IPS-18c (cell line): ENCODE results near the gene LRRC7.
"Not testable (repeated sequence)": the region's sequence is repeated elsewhere in the genome, so short reads cannot be mapped to it uniquely, and the experiment has no call there.

Source experiments
- H3K4me3 ChIP-seq: 2 replicates; pipeline ENCODE4 v1.7.0; 2013; ENCODE audit warnings: low read depth, mild to moderate bottlenecking, low read length, moderate library complexity; ENCODE audit not compliant: insufficient read depth
- H3K9me3 ChIP-seq: one replicate; pipeline ENCODE4 v1.6.1; 2013; ENCODE audit warnings: mild to moderate bottlenecking, low read length, moderate library complexity; ENCODE audit not compliant: control insufficient read depth, insufficient read depth

LRRC7 gene

GRCh38 chr1:70005386-70006034 is 437.8 kb downstream of the LRRC7 start:
- Histone ChIP-seq H3K4me3 (no peak overlapping the region), H3K9me3 (no peaks in the 10 kb centered on the region)

GRCh38 chr1:70008660-70009059 is 440.9 kb downstream of the LRRC7 start:
- Histone ChIP-seq H3K4me3 (no peak overlapping the region), H3K9me3 (no peaks in the 10 kb centered on the region)

- no peaks in the 10 kb centered on the region for H3K9me3 ChIP-seq
- no peak overlapping the region for H3K4me3 ChIP-seq
Observed at GRCh38 chr1:70017770-70018169, 450.0 kb downstream of the LRRC7 start.

- no peak overlapping the region for H3K4me3 ChIP-seq
- no peaks in the 10 kb centered on the region for H3K9me3 ChIP-seq
Observed at GRCh38 chr1:70024272-70024671, 456.6 kb downstream of the LRRC7 start.

GRCh38 chr1:70025052-70025451 is 457.3 kb downstream of the LRRC7 start:
- Histone ChIP-seq H3K4me3 (no peak overlapping the region), H3K9me3 (no peaks in the 10 kb centered on the region)

- Histone ChIP-seq H3K4me3 (no peak overlapping the region), H3K9me3 (no peaks in the 10 kb centered on the region)
Observed at GRCh38 chr1:70025846-70026245, 458.1 kb downstream of the LRRC7 start.

- Histone ChIP-seq H3K9me3 (no peaks in the 10 kb centered on the region), H3K4me3 (no peak overlapping the region)
Observed at GRCh38 chr1:70033266-70033873, 465.6 kb downstream of the LRRC7 start.

- no peaks in the 10 kb centered on the region for H3K9me3 ChIP-seq
- no peak overlapping the region for H3K4me3 ChIP-seq
Observed at GRCh38 chr1:70033936-70034335, 466.2 kb downstream of the LRRC7 start.

GRCh38 chr1:70034403-70034802 is 466.7 kb downstream of the LRRC7 start:
- Histone ChIP-seq H3K4me3 (no peak overlapping the region), H3K9me3 (no peaks in the 10 kb centered on the region)

GRCh38 chr1:70038025-70038424 is 470.3 kb downstream of the LRRC7 start:
- H3K4me3 ChIP-seq, result no peak overlapping the region
- H3K9me3 ChIP-seq, result no peaks in the 10 kb centered on the region

GRCh38 chr1:70039485-70039884 is 471.8 kb downstream of the LRRC7 start:
- Histone ChIP-seq H3K4me3 (no peak overlapping the region), H3K9me3 (no peaks in the 10 kb centered on the region)

GRCh38 chr1:70041317-70042045 is 473.8 kb downstream of the LRRC7 start:
- Histone ChIP-seq H3K4me3 (no peak overlapping the region), H3K9me3 (no peaks in the 10 kb centered on the region)

GRCh38 chr1:70042090-70042731 is 474.5 kb downstream of the LRRC7 start:
- H3K4me3 ChIP-seq, result no peak overlapping the region
- H3K9me3 ChIP-seq, result no peaks in the 10 kb centered on the region

GRCh38 chr1:70043804-70044203 is 476.1 kb downstream of the LRRC7 start:
- H3K4me3 ChIP-seq, result no peak overlapping the region
- H3K9me3 ChIP-seq, result no peaks in the 10 kb centered on the region

GRCh38 chr1:70044832-70045231 is 477.1 kb downstream of the LRRC7 start:
- no peak overlapping the region for H3K4me3 ChIP-seq
- H3K9me3 ChIP-seq, result no peaks in the 10 kb centered on the region

GRCh38 chr1:70045581-70045980 is 477.9 kb downstream of the LRRC7 start:
- H3K9me3 ChIP-seq, H3K4me3 ChIP-seq: not testable (repeated sequence)

GRCh38 chr1:70048336-70049094 is 480.8 kb downstream of the LRRC7 start:
- no peak overlapping the region for H3K4me3 ChIP-seq
- no peaks in the 10 kb centered on the region for H3K9me3 ChIP-seq
